K562 (cell line): Measurements from ENCODE around the gene OXSR1.

Experiments used
- CEBPB ChIP-seq: fragments of 450-650 bp; IDR thresholded peaks from 2 replicates; pipeline ENCODE4 v1.6.1; 2016; ENCODE audit warnings: missing genetic modification characterization, missing compliant biosample characterization
- CTCF ChIP-seq, 3 experiments: IDR thresholded peaks in 2 of 3; conservative IDR thresholded peaks in 1 of 3; 2 replicates each; pipeline ENCODE4 v1.5.1; 2011 to 2012; ENCODE audit warnings: low read length in 3 of 3, mild to moderate bottlenecking in 3 of 3, control low read depth in 2 of 3, improper control_type of control experiment in 1 of 3, inconsistent platforms in 1 of 3, low read depth in 1 of 3, mixed read lengths in 1 of 3, moderate library complexity in 1 of 3; ENCODE audit not compliant: insufficient read depth in 2 of 3
- SP1 ChIP-seq: sonication (generic); formaldehyde crosslinking; IDR thresholded peaks from 2 replicates; pipeline ENCODE4 v1.8.1; 2022; ENCODE audit warnings: mild to moderate bottlenecking, missing genetic modification reagents
- TAF1 ChIP-seq: IDR thresholded peaks from 2 replicates; pipeline ENCODE4 v1.6.1; 2011; ENCODE audit warnings: mild to moderate bottlenecking, low read length, moderate library complexity; ENCODE audit not compliant: insufficient read depth, control insufficient read depth, severe bottlenecking; ENCODE audit errors: extremely low read depth
- ZKSCAN8 ChIP-seq: fragments of 200-800 bp; sonication (Bioruptor generic); IDR thresholded peaks from 2 replicates; pipeline ENCODE4 v1.6.1; 2016; ENCODE audit warnings: missing genetic modification characterization, missing compliant biosample characterization

- TF ChIP-seq SP1 (CRISPR knock-in tag) (no peak), TAF1 (no peak), CTCF (IDR thresholded peaks at IDR 0.05 in 2 of 3, conservative IDR thresholded peaks at IDR 0.05 in 1 of 3; ENCODE audit: insufficient read depth in 2 of 3, low read depth in 1 of 3, low read length in 3 of 3) (no peak), CEBPB (tag) (no peak), ZKSCAN8 (CRISPR knock-in tag) (no peak)
Measured at GRCh38 chr3:38276917-38277630, 111.7 kb downstream of the OXSR1 start.
